HUES48 (cell line): ENCODE results near the gene TDRKH.

Experiments used
- H3K27ac ChIP-seq: one replicate; pipeline ENCODE4 v1.7.0; 2013; ENCODE audit warnings: low read depth, low read length, inconsistent platforms
- H3K27me3 ChIP-seq: 2 replicates; pipeline ENCODE4 v1.6.1; 2013; ENCODE audit warnings: mild to moderate bottlenecking, low read length; ENCODE audit not compliant: control insufficient read depth, insufficient read depth
- H3K36me3 ChIP-seq: 2 replicates; pipeline ENCODE4 v1.6.1; 2013; ENCODE audit warnings: low read length; ENCODE audit not compliant: control insufficient read depth, insufficient read depth
- H3K4me1 ChIP-seq: 2 replicates; pipeline ENCODE4 v1.6.1; 2013; ENCODE audit warnings: mild to moderate bottlenecking, low read length; ENCODE audit not compliant: control insufficient read depth, insufficient read depth
- H3K4me3 ChIP-seq: 2 replicates; pipeline ENCODE4 v1.5.1; 2013; ENCODE audit warnings: mild to moderate bottlenecking, low read depth, low read length
- H3K9ac ChIP-seq: 2 replicates; pipeline ENCODE4 v1.6.1; 2013; ENCODE audit warnings: mild to moderate bottlenecking, low read depth, low read length, moderate library complexity
- H3K9me3 ChIP-seq: 2 replicates; pipeline ENCODE4 v1.6.1; 2013; ENCODE audit warnings: low read length; ENCODE audit not compliant: control insufficient read depth, insufficient read depth

The TDRKH gene

GRCh38 chr1:151729157-151729965, 60.9 kb downstream of the TDRKH start:
- no peak overlapping the region for H3K4me3 ChIP-seq
- H3K4me1 ChIP-seq: peaks cover 21% of the 10 kb centered on the region
- no peak overlapping the region for H3K27ac ChIP-seq
- H3K9me3 ChIP-seq: no peaks in the 10 kb centered on the region
- H3K27me3 ChIP-seq: peaks cover 11% of the 10 kb centered on the region; the same call in 1 of the 2 replicates
- no peak overlapping the region for H3K9ac ChIP-seq
- no peaks in the 10 kb centered on the region for H3K36me3 ChIP-seq

GRCh38 chr1:151728151-151729054, 61.9 kb downstream of the TDRKH start:
- peak overlapping the region; percentile 37; the same call in 1 of the 2 replicates for H3K4me3 ChIP-seq
- no peaks in the 10 kb centered on the region for H3K36me3 ChIP-seq
- peaks cover 24% of the 10 kb centered on the region for H3K4me1 ChIP-seq
- H3K9me3 ChIP-seq: no peaks in the 10 kb centered on the region
- no peak overlapping the region for H3K9ac ChIP-seq
- peaks cover 14% of the 10 kb centered on the region; the same call in 1 of the 2 replicates for H3K27me3 ChIP-seq
- peak overlapping the region; percentile 40 for H3K27ac ChIP-seq

GRCh38 chr1:151723726-151724370, 66.5 kb downstream of the TDRKH start:
- no peak overlapping the region for H3K4me3 ChIP-seq
- H3K27ac ChIP-seq: peak overlapping the region; percentile 27
- H3K27me3 ChIP-seq: peaks cover 55% of the 10 kb centered on the region
- no peak overlapping the region for H3K9ac ChIP-seq
- no peaks in the 10 kb centered on the region for H3K36me3 ChIP-seq
- peaks cover 26% of the 10 kb centered on the region for H3K4me1 ChIP-seq
- no peaks in the 10 kb centered on the region for H3K9me3 ChIP-seq
